Embryonic facial prominence (tissue), 1 donor: ENCODE results near the gene CENPB.

ENCODE experiments used
- DNase-seq: peaks from one replicate; pipeline ENCODE4 v3.0.0-alpha.2; 2016; ENCODE audit errors: extremely low spot score

CENPB gene

DNA sequence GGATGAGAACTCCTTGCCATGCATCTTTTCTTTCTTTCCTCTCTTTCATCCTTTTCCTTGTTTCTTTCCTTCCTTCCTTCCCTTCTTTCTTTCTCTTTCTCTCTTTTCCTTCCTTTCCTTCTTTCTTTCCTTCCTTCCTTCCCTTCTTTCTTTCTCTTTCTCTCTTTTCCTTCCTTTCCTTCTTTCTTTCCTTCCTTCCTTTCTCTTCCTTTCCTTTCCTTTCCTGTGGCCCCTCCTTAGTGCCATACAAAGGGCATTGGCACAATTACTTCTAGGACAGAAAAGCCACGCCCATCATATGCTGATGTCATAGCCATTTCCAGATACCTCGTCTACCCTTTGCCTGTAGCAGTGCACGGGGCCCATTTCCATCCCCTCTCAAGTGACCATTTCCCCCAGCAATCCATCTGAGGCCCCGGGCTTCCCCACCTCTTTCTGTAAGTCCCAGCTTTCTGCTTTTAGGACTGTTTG is 2.2 kb upstream of the CENPB start:
- DNase-seq = no peak

DNA sequence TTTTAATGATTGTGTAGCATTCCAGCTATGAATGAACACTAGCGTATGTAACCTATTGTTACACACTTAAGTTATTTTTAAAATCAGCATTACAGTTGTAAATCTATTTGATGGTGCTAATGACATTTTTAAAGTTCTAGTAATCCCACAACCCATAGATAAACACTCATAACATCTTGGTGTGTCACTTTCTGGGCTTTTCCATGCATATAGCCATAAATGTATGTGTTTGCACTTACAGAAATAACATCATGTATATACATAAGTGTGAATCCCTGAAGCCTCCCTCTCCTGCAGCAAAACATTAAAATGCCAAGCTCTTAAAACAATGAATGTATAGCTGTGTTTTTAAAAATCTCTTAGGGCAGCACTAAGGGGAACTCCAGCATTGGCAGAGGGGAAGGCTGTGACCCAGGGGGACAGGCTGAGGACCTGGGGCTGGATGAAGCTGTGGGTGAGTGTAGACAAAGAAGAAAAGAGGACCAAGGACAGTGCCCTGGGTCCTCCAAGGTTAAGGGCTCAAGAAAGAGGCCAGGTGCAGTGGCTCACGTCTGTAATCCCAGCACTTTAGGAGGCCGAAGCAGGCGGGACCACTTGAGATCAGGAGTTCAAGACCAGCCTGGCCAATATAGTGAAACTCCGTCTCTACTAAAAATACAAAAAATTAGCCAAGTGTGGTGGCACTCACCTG is 929 bp upstream of the CENPB start:
- DNase-seq = no peak

DNA sequence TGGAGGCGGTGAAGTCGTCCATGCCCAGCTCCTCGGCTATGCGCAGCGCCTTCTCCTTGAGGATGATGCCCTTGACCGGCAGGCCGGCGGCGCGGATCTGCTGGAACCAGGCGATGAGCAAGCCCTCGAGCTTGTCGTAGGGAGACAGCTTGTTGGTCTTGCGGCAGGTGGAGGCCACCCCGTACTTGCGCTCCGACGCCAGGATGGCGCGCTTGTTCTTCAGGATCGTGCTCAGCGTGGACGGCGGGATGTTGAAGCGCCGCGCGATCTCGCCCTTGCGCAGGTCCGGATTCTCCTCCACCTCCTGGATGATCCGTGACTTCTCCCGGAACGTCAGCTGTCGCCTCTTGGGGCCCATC is 435 bp downstream of the CENPB start:
- no peak for DNase-seq

DNA sequence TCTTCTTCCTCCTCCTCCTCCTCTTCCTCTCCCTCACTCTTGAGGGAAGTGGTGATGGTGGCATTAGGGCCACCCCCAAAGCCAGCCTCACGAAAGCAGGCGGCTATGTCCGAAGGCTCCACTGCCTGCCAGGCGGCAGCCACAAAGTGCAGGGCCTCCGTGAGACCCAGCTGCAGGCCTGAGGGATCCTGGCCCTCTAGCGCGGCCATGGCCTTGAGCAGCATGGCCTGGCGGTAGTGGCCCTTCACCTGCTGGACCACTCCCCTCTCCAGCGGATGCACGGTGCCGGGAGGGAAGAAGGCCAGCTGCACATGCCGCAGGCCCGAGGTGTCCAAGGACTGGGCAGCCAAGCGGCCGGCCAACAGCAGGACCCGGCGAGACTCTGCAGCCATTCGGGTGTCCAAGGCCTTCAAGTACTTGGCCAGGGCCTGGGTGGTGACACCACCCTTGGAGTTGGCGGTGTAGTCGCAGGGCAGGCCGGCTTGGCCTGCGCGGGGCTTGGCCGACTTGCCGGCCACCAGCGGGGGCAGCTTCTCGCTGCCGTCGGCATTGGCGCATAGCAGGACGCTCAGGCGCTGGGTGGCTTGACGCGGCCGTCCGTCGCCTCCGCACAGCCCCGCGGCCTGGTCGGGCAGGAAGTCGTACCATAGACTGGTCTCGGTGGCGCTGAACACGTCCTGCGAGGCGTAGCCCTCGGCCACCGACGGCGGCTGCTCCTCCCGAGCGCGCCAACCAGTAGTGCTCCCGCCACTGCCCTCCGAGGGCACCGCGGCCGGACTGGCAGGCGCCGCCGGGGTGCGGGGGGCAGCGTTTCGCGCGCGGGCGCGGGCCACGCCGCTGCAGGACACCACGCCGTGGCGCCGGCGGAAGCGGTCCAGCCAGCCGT is 1.1 kb downstream of the CENPB start:
- no peak for DNase-seq

DNA sequence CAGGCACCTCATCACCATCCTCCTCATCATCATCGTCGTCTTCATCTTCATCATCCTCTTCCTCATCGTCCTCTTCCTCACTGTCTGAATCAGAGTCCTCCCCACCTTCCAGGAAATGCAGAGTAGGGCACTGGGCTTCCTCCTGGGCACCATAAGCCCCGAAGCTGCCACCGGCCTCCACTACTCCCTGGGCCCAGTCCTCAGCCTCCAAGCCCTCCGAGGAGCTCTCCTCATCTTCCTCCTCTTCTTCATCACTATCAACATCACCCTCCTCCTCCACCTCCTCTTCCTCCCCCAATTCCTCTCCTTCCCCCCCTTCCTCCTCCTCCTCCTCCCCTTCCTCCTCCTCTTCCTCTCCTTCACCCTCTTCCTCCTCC is 1.7 kb downstream of the CENPB start:
- DNase-seq = no peak

DNA sequence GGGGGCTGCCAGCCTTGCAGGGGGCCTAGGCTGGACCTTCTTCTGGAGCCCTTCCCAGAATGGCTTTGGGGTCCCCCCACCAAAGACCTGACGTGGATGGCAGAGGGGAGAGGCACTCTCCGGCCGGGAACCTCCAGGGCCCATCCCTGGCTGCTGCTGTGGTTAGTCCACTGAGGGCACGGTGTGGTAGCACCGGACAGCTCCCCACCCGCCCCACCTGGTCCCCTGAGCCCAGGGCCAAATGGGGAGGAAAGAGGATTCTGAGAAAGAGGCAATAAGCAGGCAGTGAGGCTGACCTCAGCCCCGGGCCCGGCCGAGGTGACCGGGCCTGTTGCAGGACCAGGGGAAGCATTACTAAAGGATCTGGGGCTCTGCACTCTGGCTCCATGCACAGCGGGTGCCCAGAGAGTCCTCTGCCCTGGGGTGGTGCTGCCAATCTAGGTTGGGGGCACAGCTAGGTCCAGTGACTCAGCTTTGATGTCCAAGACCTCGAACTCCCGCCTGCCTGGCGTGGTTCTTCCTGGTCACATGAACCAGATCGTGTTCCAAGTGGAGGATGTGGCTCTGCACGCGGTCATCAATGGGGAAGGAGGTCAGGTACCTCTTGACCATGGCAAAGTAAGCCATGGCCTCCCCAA is 2.2 kb downstream of the CENPB start:
- DNase-seq = no peak

DNA sequence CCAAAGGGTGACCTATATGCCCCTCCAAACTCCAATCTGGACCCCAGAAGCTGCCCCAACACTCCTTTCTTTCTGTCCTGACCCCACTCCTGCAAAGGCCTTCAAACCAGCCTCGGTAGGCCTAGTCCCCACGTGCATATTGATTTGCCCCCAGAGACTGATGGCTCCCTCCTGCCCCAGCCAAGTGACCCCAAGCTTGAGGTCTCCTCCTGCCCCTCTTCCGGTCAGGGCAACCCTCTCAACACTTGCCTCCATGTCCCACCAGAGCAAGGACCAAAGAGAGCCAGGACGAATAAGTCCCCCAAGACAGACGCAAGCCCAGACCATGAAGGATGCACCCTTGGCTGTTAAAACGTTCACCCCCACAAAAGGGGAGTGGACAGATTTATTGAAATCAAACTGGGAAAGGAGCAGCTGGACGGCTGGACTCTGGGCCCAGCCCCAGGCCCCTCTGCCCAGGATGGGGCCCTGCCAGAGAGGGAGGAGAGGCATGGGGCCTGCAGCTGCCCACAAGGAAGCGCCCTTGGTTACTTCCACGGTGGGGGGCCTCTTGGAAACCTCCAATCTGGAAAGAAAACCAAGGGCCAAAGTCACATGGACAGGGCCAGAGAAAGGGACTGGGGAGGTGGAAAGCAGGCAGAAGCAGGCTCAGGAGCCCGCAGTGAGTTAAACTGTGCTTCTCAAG is 2.9 kb downstream of the CENPB start:
- no peak for DNase-seq

DNA sequence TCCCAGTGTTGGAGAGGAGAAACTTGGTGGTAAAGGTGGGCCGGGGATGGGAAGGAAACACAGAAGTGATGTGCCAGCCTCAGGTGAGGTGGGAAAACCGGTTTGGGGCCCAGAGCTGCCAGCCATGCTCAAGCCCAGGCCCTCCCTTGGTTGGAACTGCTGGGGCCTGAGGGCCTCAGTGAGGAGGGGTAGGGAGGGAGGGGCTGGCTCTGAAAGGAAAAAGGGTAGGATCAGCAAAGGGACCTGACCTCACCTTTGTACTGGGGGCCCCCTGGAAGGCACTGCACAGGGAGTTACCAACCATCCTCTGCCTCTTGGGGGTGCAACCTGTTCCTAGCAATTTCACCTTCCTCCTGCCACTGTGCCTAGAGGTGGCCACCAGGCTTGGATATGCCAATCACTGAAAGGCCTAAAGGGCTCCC is 3.5 kb downstream of the CENPB start:
- DNase-seq = no peak

DNA sequence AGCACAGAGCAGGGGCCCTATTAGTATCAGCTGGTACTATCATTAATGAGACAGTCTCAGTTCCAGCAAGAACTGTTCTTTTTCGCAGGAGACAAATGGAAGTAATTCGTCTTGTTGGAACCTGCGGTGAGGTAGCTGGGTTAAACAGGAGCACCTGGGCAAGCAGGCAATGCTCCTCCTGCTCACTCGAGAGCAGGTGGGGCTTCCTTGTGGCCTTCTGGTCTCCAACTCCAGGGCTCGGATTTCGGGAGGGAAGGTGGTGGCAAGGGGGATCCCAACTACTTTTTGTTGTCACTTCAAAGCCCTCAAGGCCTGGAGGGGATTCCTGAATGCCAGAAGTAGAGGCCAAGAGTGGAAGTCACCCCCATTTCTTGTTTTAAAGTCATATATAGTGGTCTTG is 3.9 kb downstream of the CENPB start:
- no peak for DNase-seq

DNA sequence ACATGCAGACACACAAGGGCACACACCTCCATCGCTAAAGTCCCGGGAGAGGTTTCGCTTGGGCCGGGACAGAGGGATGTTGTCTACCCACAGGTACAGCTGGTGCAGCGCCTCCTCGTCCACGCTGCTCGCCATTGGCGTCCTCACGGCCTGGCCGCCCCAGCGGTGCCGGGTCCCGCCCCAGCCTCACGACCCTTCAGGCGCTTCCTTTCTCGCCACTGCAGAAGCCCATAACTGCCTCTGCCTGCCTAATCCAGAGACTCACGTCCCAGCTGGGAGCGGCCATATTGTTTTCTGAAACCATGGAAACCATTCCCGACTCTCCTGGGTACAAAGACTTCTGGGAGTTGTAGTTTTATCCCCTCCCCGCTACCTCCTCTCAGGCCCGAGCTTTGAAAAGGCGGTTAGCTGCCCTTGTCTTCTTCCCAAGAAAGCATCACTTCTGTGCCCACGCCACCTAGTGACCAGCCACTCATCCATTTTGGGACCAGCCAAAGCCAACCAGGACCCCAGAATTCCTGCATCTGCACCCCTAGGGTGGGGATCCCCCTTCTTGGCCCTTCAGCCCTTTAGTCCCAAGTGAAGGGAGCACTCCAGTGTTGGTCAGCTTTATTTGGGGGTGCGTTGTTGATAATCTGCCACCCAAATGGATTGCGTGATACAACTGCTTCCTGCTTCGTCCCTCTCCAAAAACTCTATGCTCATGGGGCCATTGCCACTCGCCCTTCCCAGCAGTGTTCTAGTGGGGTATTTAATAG is 5.2 kb downstream of the CENPB start, which contains the start of gene SPEF1:
SPEF1 (minus strand) TSS at position 296 of the 758 bp plus-strand sequence; CDS start at position 135, 161 bp downstream.
- peak; percentile 88 for DNase-seq

DNA sequence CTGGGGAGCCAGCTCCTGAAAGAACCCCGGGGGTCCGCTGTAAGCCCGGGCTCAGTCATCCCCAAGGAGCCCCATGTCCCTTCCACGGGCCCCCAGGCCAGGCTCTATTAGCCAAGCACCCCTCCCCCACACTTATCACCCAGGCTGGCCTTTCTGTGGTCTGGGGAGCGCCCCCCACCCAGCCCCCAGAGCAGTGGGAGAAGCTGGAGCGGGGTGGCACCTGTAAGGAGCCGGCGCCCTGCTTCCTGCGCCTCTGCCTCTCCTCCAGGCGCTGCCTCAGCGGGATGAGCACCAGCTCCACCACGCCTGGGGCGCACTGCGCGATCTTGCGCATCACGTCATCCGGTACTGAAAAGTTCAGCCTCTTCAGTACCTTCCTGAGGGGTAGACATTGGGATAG is 7.6 kb downstream of the CENPB start:
- DNase-seq = no peak

DNA sequence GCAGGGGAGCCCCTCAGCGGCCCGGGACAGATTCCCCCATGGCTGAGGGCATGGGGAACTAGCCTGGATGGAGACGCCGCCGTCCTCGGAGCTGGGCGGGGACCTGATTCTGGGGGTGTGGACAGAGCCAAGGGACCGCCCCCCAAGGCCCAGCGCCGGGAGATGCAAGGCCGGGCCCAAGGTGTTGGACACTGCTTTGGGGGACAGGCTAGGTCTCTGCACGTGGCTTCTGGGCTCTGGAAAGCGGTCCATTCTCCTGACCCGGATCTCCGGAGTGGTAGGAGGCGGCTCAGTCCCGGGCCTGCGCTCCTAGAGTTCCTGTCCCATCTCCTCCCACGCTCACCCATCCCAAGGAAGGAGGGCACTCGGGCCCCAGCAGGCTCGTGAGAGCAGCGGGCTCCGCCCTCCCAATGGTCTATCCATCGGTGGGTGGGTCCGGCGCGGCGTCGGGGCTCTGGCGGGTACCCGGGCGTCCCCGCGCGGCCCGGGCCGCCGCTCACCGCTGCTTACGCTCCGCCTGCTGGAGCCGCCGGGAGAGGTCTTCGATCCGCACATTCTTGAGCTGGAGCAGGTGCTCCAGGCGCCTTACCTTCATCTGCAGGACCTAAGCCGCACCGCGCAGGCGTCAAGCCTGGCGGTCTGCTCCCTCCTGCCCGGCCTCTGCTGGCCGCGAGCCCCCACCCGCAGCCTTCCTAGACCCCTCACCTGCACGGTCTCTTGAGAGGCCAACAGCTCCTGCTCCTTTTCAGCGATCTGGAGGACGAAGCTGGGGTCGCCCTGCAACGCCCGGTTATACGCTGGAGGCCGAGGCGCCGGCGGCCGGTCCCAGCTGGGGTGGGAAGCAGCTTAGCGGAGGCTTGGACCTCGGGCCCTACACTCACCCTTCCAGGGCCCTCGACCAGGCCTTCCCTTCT is 8.6 kb downstream of the CENPB start:
- no peak for DNase-seq

DNA sequence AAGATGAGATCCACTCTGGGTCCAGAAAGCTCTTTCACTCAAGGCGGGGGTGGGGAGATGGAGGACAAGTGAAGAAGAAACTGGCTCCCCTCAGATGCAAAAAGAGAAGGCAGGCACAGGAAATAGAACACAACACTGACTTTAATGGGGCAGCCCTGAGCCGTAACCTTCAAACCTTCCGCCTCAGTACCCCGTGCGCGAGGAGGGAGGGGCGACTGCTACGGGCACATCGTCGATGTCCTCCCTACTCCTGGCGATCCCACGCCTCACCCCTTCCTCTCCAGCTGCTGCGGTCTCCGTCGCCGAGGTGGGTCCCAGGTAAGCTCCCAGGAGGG is 9.2 kb downstream of the CENPB start:
- no peak for DNase-seq

DNA sequence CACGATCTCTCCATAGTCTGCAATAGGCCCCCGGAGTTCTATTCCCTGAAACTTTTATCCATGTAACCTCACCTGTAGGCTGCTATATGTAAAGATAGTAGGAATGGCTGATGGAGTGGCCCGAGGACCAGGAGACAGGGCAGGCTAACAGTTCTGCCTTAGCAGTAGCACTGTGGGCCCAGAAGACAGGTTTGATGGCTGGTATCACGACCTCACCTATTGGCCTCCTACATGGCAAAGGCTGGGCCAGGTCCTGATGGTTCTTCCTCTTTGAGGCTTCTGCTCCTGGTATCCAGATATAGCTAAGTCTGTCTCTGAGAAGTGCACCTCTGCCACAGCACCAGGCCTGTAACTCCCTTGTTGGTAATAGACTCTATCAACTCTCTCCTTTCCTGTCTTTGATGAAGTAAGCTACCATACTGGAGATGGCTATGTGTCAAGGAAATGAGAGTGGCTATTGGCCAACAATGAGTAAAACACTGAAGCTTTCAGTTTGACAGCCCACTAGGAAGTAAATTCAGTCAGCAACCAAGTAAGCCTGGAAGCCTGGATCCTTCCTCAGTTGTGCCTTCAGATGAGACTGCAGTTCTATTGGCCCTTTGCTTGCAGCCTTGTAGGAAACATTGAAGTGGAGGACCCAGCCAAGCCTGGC is 11.0 kb downstream of the CENPB start:
- no peak for DNase-seq

DNA sequence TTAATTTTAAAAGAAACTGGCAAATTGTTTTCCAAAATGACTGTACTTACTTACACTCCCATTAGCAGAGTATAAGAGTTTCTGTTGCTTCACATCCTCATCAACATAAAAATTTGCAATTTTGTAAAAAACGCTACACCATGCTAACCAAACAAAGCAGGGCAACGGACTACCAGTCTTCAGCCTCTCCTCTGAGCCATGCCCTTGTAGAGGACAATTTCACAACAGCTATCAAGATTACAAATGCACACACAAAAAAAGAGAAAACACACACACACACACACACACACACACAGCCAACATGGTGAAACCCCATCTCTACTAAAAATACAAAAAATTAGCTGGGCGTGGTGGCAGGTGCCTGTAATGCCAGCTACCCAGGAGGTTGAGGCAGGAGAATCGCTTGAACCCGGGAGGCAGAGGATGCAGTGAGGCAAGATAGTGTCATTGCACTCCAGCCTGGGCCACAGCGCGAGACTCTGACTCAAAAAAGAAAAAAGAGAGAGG is 14.9 kb downstream of the CENPB start:
- DNase-seq = no peak

DNA sequence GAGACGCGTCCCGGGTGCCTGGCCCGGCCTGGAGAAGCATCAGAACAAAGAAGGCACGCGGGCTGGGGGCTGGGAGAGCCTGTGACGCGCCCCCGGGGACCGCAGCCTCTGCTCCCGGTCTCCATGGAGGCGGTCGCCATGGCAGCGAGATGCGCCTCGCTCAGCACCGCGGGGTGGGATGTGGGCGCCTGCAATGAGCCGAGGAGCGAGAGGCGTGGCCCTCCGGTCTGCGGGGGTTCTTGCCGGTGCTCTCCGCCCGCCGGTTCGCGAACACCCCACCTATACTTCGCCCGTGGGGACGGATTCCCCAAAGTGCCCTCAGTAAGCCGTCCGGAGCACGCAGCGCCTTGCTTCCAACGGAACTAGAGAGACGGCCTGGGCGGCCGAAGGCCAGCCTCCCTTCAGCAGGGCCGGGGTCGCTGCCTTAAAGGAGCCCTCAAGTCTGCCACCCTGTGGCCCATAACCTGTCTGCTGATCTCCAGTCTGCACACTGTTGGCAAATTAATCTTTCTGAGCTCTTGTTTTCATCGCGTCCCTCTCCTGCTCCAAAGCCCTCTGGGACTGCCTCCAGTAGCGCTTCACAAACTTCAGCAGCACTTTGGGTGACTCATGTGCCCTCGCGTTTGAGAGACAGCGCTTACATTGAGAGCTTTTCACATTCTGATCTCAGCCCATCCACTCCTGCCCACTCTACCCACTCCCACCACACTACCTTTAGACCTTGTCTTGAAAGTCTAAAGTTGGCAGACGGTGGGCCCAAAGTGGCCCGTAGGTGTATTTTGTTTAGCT is 18.0 kb downstream of the CENPB start:
- peak; percentile 52 for DNase-seq

DNA sequence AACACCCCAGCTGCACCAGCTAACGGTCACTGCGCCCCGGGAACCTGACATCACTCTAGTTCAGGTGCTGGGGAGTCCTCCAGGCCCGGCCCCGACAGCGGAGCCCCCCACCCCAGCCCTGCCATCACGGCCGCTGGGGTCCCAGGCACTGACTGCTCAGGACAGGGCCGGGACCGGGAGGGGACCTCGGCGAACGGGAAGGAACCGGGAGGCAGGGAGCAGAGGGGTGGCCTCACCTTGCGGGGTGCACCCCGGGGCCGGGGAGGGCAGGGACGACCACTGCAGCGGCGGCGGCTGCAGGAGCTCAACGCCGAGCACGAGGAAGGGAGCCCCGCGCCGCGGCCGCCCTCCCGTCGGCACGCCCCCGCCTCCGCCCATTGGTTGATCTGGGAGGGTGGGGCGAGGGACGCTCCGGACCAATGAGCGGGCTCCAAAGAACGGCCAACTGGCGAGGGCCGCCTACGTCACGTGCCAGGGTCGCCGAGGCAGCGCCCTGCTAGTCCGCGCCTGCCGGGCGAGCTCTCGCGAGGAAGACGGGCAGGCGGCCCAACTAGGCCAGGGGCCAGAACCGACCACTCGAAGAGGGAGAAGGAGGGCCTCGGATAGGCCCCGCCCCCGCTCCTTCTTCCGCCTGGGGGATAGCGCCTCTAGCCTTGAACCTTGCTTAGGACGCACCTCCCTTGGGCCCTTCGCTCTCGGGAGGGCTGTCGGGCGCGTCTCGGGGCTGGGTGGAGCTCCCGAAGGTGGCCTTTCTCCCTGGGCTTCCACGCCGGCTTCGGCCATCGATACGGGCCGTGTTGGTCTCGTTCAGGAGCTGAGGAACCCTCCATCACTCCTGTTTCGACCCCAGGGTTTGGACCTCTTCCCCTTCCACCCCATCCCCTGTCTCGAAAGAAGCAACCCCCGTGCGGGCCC is 18.9 kb downstream of the CENPB start, which contains the start of gene ADISSP:
ADISSP (minus strand) TSS at position 327 of the 915 bp plus-strand sequence. CDS start 7,653 bp downstream, outside the sequence.
- DNase-seq = peak; percentile 93

DNA sequence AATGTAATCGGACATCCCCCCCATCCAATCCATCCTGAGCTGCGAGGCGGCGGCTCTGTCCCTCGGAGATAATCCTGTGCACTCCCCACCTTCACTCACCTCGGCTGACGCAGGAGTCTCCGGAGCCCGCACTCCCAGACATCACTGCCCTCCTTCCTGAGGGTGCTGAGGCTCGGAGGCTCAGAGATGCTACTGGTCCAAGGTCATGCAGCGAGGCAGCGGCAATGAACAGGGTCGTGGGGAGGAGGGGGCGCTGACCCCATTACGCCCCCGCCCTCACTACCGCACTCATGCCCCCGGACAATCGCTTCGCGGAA is 19.5 kb downstream of the CENPB start:
- DNase-seq = no peak
